Measurements from ENCODE around the gene PTPN6. TPM values are rescaled to one million over a fixed set of nuclear protein-coding genes. Genes with fewer than 3 reads are reported as not detected.

PTPN6 gene
- total and polyA plus RNA-seq, 2 of the 13 experiments (the other 11 are each of a cell fraction or from before 2014, with no cell fraction given) = 10.5 to 10.6 TPM

DNA sequence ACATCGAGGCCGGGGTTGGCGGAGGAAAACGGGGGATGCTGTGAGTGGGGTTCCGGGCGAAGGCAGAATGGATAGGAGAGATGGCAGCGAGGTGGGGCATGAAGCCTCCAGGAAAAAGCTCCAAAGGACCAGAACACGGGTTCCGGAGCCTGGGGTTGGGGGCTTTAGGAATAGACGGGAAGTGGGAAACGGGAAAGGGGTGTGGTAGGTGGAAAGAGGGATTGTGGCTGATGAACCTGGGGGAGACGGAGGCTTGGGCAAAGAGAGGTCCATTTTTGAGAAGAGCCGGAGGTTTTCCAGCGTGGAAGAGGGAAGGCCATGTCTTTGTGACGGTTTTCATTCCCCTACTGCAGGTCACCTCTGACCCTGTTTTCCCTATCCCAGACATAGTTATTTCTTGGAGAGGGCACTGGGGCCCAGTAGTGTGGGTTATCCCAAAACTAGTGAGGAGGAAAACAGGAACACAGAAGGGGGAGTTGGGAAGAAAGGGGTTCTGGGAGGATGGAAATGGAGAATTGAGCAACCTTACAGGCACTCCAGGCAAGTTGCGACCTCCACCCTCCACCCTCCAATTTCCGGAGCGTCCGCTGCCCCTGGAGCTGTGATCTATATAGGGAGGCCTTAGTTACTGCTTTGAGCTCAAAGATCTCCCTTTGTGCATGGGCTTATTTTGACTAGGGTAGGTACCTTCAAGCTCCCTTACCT is 22.3 kb upstream of the PTPN6 start (continued):
- TF ChIP-seq NR2F6 (IDR thresholded peaks at IDR 0.05) (no peak), NR2F6 (CRISPR knock-in tag; IDR thresholded peaks at IDR 0.05) (no peak), IKZF4 (CRISPR knock-in tag; IDR thresholded peaks at IDR 0.05; ENCODE audit: borderline replicate concordance, low read depth, not compliant biosample characterization) (no peak), ZFP41 (CRISPR knock-in tag; IDR thresholded peaks at IDR 0.05; ENCODE audit: borderline replicate concordance) (no peak), GABPB1 (CRISPR knock-in tag; IDR thresholded peaks at IDR 0.05) (0 out of 2 replicates have a peak, but pooled peaks have one; percentile 12), RARG (CRISPR knock-in tag; IDR thresholded peaks at IDR 0.05; ENCODE audit: low read depth) (no peak), ETV6 (CRISPR knock-in tag; conservative IDR thresholded peaks at IDR 0.05) (no peak), CBX1 (IDR thresholded peaks at IDR 0.05; ENCODE audit: low read depth) (no peak), MXI1 (IDR thresholded peaks at IDR 0.05; ENCODE audit: borderline replicate concordance, low read depth, low read length) (no peak), ZBTB7B (CRISPR knock-in tag; IDR thresholded peaks at IDR 0.05) (0 out of 2 replicates have a peak, but pooled peaks have one; percentile 32), ZNF674 (CRISPR knock-in tag; IDR thresholded peaks at IDR 0.05; ENCODE audit: low read depth) (no peak), ELF3 (CRISPR knock-in tag; IDR thresholded peaks at IDR 0.05) (no peak)
- TF ChIP-seq, protein P1, sequence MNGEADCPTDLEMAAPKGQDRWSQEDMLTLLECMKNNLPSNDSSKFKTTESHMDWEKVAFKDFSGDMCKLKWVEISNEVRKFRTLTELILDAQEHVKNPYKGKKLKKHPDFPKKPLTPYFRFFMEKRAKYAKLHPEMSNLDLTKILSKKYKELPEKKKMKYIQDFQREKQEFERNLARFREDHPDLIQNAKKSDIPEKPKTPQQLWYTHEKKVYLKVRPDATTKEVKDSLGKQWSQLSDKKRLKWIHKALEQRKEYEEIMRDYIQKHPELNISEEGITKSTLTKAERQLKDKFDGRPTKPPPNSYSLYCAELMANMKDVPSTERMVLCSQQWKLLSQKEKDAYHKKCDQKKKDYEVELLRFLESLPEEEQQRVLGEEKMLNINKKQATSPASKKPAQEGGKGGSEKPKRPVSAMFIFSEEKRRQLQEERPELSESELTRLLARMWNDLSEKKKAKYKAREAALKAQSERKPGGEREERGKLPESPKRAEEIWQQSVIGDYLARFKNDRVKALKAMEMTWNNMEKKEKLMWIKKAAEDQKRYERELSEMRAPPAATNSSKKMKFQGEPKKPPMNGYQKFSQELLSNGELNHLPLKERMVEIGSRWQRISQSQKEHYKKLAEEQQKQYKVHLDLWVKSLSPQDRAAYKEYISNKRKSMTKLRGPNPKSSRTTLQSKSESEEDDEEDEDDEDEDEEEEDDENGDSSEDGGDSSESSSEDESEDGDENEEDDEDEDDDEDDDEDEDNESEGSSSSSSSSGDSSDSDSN (CRISPR knock-in tag; IDR thresholded peaks at IDR 0.05) = peak; percentile 29; the same call in 1 of the 2 replicates
- TF ChIP-seq, protein P2, sequence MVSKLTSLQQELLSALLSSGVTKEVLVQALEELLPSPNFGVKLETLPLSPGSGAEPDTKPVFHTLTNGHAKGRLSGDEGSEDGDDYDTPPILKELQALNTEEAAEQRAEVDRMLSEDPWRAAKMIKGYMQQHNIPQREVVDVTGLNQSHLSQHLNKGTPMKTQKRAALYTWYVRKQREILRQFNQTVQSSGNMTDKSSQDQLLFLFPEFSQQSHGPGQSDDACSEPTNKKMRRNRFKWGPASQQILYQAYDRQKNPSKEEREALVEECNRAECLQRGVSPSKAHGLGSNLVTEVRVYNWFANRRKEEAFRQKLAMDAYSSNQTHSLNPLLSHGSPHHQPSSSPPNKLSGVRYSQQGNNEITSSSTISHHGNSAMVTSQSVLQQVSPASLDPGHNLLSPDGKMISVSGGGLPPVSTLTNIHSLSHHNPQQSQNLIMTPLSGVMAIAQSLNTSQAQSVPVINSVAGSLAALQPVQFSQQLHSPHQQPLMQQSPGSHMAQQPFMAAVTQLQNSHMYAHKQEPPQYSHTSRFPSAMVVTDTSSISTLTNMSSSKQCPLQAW (CRISPR knock-in tag; IDR thresholded peaks at IDR 0.05) = peak; percentile 23
- TF ChIP-seq, protein P3, sequence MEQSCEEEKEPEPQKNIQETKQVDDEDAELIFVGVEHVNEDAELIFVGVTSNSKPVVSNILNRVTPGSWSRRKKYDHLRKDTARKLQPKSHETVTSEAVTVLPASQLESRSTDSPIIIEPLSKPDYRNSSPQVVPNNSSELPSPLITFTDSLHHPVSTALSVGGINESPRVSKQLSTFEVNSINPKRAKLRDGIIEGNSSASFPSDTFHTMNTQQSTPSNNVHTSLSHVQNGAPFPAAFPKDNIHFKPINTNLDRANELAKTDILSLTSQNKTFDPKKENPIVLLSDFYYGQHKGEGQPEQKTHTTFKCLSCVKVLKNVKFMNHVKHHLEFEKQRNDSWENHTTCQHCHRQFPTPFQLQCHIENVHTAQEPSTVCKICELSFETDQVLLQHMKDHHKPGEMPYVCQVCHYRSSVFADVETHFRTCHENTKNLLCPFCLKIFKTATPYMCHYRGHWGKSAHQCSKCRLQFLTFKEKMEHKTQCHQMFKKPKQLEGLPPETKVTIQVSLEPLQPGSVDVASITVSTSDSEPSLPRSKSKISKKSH (CRISPR knock-in tag; IDR thresholded peaks at IDR 0.05; ENCODE audit: borderline replicate concordance) = no peak
- TF ChIP-seq, protein P4, sequence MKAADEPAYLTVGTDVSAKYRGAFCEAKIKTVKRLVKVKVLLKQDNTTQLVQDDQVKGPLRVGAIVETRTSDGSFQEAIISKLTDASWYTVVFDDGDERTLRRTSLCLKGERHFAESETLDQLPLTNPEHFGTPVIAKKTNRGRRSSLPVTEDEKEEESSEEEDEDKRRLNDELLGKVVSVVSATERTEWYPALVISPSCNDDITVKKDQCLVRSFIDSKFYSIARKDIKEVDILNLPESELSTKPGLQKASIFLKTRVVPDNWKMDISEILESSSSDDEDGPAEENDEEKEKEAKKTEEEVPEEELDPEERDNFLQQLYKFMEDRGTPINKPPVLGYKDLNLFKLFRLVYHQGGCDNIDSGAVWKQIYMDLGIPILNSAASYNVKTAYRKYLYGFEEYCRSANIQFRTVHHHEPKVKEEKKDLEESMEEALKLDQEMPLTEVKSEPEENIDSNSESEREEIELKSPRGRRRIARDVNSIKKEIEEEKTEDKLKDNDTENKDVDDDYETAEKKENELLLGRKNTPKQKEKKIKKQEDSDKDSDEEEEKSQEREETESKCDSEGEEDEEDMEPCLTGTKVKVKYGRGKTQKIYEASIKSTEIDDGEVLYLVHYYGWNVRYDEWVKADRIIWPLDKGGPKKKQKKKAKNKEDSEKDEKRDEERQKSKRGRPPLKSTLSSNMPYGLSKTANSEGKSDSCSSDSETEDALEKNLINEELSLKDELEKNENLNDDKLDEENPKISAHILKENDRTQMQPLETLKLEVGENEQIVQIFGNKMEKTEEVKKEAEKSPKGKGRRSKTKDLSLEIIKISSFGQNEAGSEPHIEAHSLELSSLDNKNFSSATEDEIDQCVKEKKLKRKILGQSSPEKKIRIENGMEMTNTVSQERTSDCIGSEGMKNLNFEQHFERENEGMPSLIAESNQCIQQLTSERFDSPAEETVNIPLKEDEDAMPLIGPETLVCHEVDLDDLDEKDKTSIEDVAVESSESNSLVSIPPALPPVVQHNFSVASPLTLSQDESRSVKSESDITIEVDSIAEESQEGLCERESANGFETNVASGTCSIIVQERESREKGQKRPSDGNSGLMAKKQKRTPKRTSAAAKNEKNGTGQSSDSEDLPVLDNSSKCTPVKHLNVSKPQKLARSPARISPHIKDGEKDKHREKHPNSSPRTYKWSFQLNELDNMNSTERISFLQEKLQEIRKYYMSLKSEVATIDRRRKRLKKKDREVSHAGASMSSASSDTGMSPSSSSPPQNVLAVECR (CRISPR knock-in tag; IDR thresholded peaks at IDR 0.05; ENCODE audit: borderline replicate concordance) = peak; percentile 25; the same call in 1 of the 2 replicates
- TF ChIP-seq, protein P5, sequence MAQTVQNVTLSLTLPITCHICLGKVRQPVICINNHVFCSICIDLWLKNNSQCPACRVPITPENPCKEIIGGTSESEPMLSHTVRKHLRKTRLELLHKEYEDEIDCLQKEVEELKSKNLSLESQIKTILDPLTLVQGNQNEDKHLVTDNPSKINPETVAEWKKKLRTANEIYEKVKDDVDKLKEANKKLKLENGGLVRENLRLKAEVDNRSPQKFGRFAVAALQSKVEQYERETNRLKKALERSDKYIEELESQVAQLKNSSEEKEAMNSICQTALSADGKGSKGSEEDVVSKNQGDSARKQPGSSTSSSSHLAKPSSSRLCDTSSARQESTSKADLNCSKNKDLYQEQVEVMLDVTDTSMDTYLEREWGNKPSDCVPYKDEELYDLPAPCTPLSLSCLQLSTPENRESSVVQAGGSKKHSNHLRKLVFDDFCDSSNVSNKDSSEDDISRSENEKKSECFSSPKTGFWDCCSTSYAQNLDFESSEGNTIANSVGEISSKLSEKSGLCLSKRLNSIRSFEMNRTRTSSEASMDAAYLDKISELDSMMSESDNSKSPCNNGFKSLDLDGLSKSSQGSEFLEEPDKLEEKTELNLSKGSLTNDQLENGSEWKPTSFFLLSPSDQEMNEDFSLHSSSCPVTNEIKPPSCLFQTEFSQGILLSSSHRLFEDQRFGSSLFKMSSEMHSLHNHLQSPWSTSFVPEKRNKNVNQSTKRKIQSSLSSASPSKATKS (CRISPR knock-in tag; IDR thresholded peaks at IDR 0.05) = no peak
